Left kidney (tissue), 2 donors: ENCODE measurements around the gene RNF220. TPM values are rescaled to one million over a fixed set of nuclear protein-coding genes. Genes with fewer than 3 reads are reported as not detected.
"Not testable (repeated sequence)": the region's sequence is repeated elsewhere in the genome, so short reads cannot be mapped to it uniquely, and the experiment has no call there.

ENCODE experiments used
- DNase-seq: peaks from one replicate; pipeline ENCODE4 v3.0.0-alpha.2; 2013
- polyA plus RNA-seq: library from polyadenylated mRNA; unstranded; fragments of 120-200 nt; gene quantifications from one replicate; pipeline ENCODE4 v1.2.1, GENCODE V29; 2013; ENCODE audit not compliant: insufficient read length

The RNF220 gene
- polyA plus RNA-seq, 1 donor, result 80.5 TPM

- DNase-seq, result no peak
Measured at GRCh38 chr1:44653107-44653964, 248.3 kb downstream of the RNF220 start.

GRCh38 chr1:44654621-44655187 is 249.6 kb downstream of the RNF220 start:
- no peak for DNase-seq

- DNase-seq, result no peak
Measured at GRCh38 chr1:44655609-44656008, 250.6 kb downstream of the RNF220 start.

- DNase-seq, result no peak
Measured at GRCh38 chr1:44659566-44659965, 254.5 kb downstream of the RNF220 start.

GRCh38 chr1:44660176-44660575 is 255.1 kb downstream of the RNF220 start:
- no peak for DNase-seq

GRCh38 chr1:44661781-44662682 is 257.0 kb downstream of the RNF220 start:
- DNase-seq, result peak; percentile 55

DNA sequence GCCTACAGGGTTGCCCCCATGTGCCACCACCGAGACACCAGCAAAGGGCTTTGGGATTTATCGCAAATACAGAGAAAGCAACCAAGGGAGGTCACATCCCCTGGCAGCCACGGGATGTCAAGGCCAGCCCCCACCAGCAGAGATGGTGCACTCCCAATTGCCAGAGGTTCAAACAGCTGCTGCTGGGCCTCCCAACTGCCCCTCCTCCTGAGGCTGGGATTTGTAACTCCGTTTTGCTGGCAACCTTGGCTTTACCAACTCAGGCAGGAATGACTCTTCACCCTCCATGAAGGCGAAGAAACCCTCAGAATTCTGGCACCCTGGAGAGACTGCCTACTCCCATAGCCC is 257.6 kb downstream of the RNF220 start:
- no peak for DNase-seq

DNA sequence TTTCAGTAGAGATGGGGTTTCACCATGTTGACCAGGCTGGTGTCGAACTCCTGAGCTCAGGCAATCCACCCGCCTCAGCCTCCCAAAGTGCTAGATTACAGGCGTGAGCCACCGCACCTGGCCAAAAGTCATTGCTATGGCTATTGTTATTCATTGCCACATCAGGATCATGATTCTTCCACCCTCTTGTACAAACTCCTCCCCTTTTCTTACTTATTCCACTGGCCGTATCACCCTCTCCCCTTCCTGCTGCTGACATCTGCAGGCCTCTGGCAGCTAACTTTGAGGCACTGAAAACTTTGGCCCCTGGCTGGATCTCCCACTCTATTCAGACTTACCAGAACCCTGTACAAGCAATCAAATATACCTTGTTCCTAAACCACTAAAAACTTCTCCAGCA is 258.4 kb downstream of the RNF220 start:
- DNase-seq, result no peak

- DNase-seq, result no peak
Measured at GRCh38 chr1:44664730-44665370, 259.8 kb downstream of the RNF220 start.

DNA sequence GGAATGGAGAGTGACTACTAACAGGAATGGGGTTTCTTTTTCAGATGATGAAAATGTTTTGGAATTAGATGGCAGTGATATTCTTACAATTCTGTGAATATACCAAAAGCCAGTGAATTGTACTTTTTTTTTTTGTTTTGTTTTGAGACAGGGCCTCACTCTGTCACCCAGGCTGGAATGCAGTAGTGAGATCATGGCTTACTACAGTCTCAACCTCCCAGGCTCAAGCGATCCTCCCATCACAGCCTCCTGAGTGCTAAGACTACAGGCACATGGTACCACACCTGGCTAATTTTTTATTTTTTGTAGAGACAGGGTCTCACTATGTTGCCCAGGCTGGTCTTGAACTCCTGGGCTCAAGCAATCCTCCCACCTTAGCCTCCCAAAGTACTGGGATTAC is 261.7 kb downstream of the RNF220 start:
- DNase-seq, result not testable (repeated sequence)

DNA sequence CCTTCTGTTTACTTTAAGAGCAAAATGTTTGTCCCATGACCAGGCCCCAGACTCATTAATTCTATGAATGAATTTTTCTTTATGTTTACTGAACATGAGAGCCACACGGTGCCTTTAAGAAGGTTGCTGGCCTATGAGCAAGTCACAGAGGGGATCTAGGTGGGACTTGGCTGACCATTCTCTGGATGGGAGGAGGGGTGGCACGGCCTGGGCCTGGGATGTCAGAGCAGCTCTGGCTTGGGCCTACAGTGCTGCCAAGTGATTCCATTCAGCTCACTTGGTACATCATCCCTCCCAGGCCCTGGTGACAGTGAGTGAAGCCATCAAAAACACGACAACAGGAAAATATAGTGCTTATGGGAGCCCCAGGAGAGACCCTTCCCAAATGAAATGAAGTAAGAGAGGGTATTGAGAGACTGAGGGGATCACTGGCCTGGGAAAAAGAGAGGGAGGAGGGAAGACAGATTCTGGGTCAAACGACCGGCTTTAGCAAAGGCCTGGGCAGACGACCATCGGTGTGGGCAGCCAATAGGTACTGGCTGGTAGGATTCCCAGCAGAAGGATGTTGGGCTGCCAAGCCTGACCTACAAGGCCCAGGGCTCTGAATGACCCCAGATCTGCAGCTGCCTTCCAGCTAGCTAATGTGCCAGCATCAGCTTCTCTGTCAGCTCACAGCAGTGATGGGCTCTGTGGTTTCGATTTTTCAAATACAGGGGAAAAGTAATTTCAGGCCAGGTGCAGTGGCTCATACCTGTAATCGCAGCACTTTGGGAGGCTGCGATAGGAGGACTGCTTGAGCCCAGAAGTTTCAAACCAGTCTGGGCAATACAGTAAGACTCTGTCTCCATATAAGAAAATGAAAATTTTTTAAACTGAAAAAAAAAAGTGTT is 265.9 kb downstream of the RNF220 start:
- DNase-seq, result no peak

DNA sequence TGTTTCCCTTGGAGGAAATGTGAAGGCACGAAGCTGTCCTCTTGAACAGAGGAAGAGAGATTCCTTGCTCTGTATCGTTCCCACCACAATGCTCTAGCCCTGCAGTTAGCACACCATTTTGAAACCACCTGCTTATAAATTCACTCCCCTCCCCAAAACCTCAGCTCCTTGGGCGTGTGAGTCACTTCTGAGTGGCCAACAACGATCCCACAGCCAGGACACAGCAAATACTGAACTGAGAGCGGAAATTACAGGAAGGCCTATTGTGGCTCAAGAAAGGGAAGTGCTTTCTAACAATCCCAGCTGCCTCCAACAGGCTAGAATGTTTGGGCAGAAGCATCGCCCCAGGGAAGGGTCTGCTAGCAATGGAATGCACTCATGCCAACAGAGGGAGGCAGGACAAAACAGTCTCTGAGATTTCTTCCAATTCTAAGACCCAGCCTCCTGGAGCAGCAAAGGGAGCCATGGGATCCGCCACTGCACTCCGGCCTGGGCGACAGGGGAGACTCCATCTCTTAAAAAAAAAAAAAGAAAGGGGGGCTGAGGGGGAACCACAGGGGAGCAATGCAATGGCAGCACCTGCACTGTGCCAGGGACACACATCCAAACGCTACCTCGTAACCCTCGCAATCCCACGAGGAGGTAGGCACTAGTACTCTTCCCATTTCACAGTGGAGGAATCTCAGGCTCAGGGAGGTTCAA is 267.4 kb downstream of the RNF220 start:
- no peak for DNase-seq

- DNase-seq, result no peak
Measured at GRCh38 chr1:44672961-44673674, 268.1 kb downstream of the RNF220 start.

- no peak for DNase-seq
Measured at GRCh38 chr1:44673675-44674112, 268.6 kb downstream of the RNF220 start.

- peak; percentile 99 for DNase-seq
Measured at GRCh38 chr1:44674113-44675000, 269.3 kb downstream of the RNF220 start, which contains the start of the genes ARMH1 and TMEM53. Gene ARMH1 (plus strand): TSS chr1:44674714. CDS start chr1:44689698, 14,984 bp downstream. Gene TMEM53 (minus strand): TSS chr1:44674481. CDS start chr1:44674391, 90 bp downstream.

DNA sequence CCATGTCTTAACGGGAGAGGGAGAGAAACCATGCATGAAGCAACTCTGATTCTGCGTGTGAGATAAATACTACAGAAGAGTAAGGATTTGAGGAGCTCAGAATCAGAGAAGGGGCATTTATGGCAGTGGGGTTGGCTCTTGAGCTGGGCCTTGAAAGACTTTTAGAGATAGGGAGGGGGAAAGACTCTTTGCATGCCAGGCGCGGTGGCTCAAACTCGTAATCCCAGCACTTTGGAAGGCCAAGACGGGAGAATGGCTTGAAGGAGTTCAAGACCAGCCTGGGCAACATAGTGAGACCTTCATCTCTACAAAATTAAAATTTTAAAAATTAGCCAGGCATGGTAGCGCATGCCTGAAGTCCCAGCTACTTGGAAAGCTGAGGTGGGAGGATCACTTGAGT is 270.1 kb downstream of the RNF220 start:
- no peak for DNase-seq

DNA sequence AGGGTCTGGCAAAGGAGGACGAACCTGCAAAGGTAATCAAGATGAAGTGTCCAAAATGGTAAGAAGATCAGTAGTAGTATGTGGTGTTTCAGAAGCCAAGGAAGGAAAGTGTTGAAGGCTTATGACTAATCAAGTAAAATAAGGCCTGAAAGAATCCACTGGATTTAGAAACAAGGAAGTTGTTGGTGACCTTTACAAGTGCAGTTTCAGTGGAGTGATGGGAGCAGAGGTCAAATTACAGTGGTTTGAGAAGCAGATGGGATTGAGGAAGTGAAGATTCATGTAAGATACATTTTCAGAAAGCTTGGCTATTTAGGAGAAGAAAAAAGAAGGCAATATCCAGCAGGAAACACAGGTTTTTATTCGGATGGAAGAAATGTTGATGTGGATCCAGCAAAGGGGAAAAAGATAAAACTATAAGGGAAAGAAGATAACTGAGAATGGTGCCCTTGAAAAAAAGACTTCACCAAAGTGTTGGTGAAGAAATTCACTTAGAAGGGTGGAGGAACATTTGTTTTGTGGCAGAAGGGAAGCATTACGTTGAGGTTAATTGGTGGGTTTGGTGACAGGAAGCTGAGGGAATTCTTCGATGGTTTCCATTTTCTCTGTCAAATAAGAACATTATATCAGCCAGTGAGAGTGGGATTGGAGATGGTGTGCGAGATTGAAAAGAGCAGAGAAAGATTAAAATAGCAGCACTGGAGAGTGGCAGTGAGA is 271.6 kb downstream of the RNF220 start:
- DNase-seq, result no peak
